GM12878 (cell line): Measurements from ENCODE around the gene KCNQ1. TPM values are rescaled to one million over a fixed set of nuclear protein-coding genes. Genes with fewer than 3 reads are reported as not detected.
A peak's percentile ranks its signal among the peaks of the same experiment; 100 is the strongest.

Source experiments
- ATAC-seq: fragments of 200-7000 bp; cut with Tn5 transposase; 3 replicates; pipeline ENCODE4 v1.9.1; 2020; ENCODE audit warnings: mild to moderate bottlenecking, moderate library complexity
- BruUV-seq: library from RNA; stranded (reverse); fragments of 400-500 nt; replicated peaks from 2 replicates; lab custom pipeline; 2021; lab: Mats Ljungman, UMichigan
- CTCF ChIA-PET: fragments of 300-600 bp; sonication (Branson Sonifier 250); formaldehyde crosslinking; extraction: SDS; loops from one replicate; lab custom pipeline; 2021; ENCODE audit warnings: inconsistent platforms; lab: Yijun Ruan, JAX
- POLR2A ChIA-PET: fragments of 350-600 bp; formaldehyde crosslinking; extraction: SDS; loops from one replicate; lab custom pipeline; 2021; ENCODE audit warnings: inconsistent platforms; lab: Charles Lee
- RAD21 ChIA-PET: fragments of 300-600 bp; sonication (Branson Sonifier 250); formaldehyde crosslinking; loops from one replicate; lab custom pipeline; 2023; ENCODE audit warnings: antibody characterized with exemption; ENCODE audit not compliant: unreplicated experiment; lab: Charles Lee
- SMC1A ChIA-PET: fragments of 300-600 bp; sonication (Branson Sonifier 250); formaldehyde crosslinking; loops from one replicate; lab custom pipeline; 2023; ENCODE audit not compliant: unreplicated experiment, uncharacterized antibody; lab: Charles Lee
- DNase-seq: peaks from one replicate; pipeline ENCODE4 v3.0.0-alpha.2; 2011; ENCODE audit warnings: low read depth, low spot score
- FAIRE-seq: peaks from 3 replicates; lab custom pipeline; 2011; peaks lifted over from hg19 to GRCh38; lab: Jason Lieb, UNC
- H2AFZ ChIP-seq: 2 replicates; pipeline ENCODE4 v1.6.0; 2011; ENCODE audit warnings: low read depth, low read length, control low read depth; ENCODE audit not compliant: control insufficient read depth
- H3K27ac ChIP-seq: 2 replicates; pipeline ENCODE4 v1.5.1; 2011; ENCODE audit warnings: control low read depth; ENCODE audit not compliant: control insufficient read depth, insufficient read depth
- H3K27me3 ChIP-seq, 2 experiments: replicated peaks in 1 of 2; 2 replicates each; pipeline versions ENCODE4 v1.6.0 to v1.6.1; 2011; ENCODE audit warnings: low read length in 1 of 2; ENCODE audit not compliant: control insufficient read depth in 2 of 2, insufficient read depth in 2 of 2
- H3K36me3 ChIP-seq, 2 experiments: 2 replicates each; pipeline ENCODE4 v1.5.1; 2011; ENCODE audit warnings: low read length in 1 of 2; ENCODE audit not compliant: control insufficient read depth in 2 of 2, insufficient read depth in 2 of 2
- H3K4me1 ChIP-seq: 2 replicates; pipeline ENCODE4 v1.6.1; 2011; ENCODE audit warnings: mild to moderate bottlenecking, low read length, moderate library complexity, mixed read lengths; ENCODE audit not compliant: control insufficient read depth, insufficient read depth
- H3K4me2 ChIP-seq: 2 replicates; pipeline ENCODE4 v1.6.0; 2011; ENCODE audit warnings: control low read depth; ENCODE audit not compliant: control insufficient read depth, insufficient read depth
- H3K4me3 ChIP-seq: fragments of 200-600 bp; sonication (generic); 2 replicates; pipeline ENCODE4 v1.5.1; 2016
- H3K79me2 ChIP-seq: 2 replicates; pipeline ENCODE4 v1.6.0; 2011; ENCODE audit warnings: low read length; ENCODE audit not compliant: control insufficient read depth, insufficient read depth
- H3K9ac ChIP-seq: 2 replicates; pipeline ENCODE4 v1.8.0; 2011; ENCODE audit warnings: low read length, control low read depth, mixed read lengths; ENCODE audit not compliant: control insufficient read depth, insufficient read depth
- H3K9me3 ChIP-seq: replicated peaks from 3 replicates; pipeline ENCODE4 v1.5.1; 2011; ENCODE audit warnings: mild to moderate bottlenecking, low read length; ENCODE audit not compliant: control insufficient read depth, insufficient read depth
- H4K20me1 ChIP-seq: 2 replicates; pipeline ENCODE4 v1.6.0; 2011; ENCODE audit not compliant: control insufficient read depth, insufficient read depth
- ASH2L ChIP-seq: fragments of 300-600, 200-600 bp; sonication (generic); IDR thresholded peaks from 2 replicates; pipeline ENCODE4 v1.6.1; 2017; ENCODE audit warnings: low read depth, mild to moderate bottlenecking, borderline replicate concordance
- CHD1 ChIP-seq: IDR thresholded peaks from 2 replicates; pipeline ENCODE4 v1.6.1; 2012; ENCODE audit warnings: low read depth, low read length, improper control_type of control experiment
- HDGF ChIP-seq: fragments of 450-650 bp; IDR thresholded peaks from 2 replicates; pipeline ENCODE4 v1.6.1; 2016; ENCODE audit warnings: antibody characterized with exemption
- RUNX3 ChIP-seq: IDR thresholded peaks from 2 replicates; pipeline ENCODE4 v1.6.1; 2012; ENCODE audit warnings: low read length, inconsistent platforms
- TBL1XR1 ChIP-seq: IDR thresholded peaks from 2 replicates; pipeline ENCODE4 v1.6.1; 2012; ENCODE audit warnings: low read depth, low read length, improper control_type of control experiment
- WGBS: methylation state at CpG from one replicate; pipeline ENCODE4 v1.1.6; 2016; ENCODE audit warnings: low lambda C conversion rate; ENCODE audit not compliant: insufficient replicate concordance, insufficient coverage; ENCODE audit errors: missing lambda C conversion rate; 5-methylcytosine and 5-hydroxymethylcytosine counted together
- in situ Hi-C: fragments of 300-500 bp; cut with MboI; formaldehyde crosslinking; loops from 9 replicates; pipeline ENCODE4 v1.14.3; 2018; ENCODE audit warnings: mixed read lengths
- intact Hi-C: fragments of 100-400 bp; cut with micrococcal nuclease; formaldehyde crosslinking; loops from one replicate; pipeline ENCODE4 v1.14.2; 2022; ENCODE audit not compliant: unreplicated experiment
- polyA plus RNA-seq, 11 experiments: library from polyadenylated mRNA; depleted of rRNA in 4 of 11; unstranded in 6 of 11; stranded (reverse) in 5 of 11; fragments of >200 nt; fragmentation: Nextera tagmentation in 4 of 11; fragmentation: Illumina TruSeq in 1 of 11; extraction: Ambion mirVana in 4 of 11; extraction: Trizol in 1 of 11; gene quantifications; 1 replicate in 1 of 11; 2 replicates in 10 of 11; pipeline versions ENCODE4 v1.2.1 to v1.2.3, GENCODE V29; 2011 to 2016; ENCODE audit warnings: inconsistent platforms in 2 of 11, missing spikeins in 2 of 11, low read depth in 1 of 11
- total RNA-seq, 4 experiments: library from RNA; depleted of rRNA in 3 of 4; stranded (reverse); fragments of >200 nt in 3 of 4; fragmentation: Illumina TruSeq in 1 of 4; extraction: Trizol in 1 of 4; gene quantifications; 2 replicates each; pipeline versions ENCODE4 v1.2.1 to v1.2.3, GENCODE V29; 2013 to 2021
- TF ChIP-seq, protein P1 (sequence below): fragments of 450-650 bp; IDR thresholded peaks from 2 replicates; pipeline ENCODE4 v1.6.1; 2016; ENCODE audit warnings: mild to moderate bottlenecking, moderate library complexity, borderline replicate concordance
- TF ChIP-seq, protein P2 (sequence below): fragments of 450-650 bp; conservative IDR thresholded peaks from 2 replicates; pipeline ENCODE4 v1.6.1; 2017; ENCODE audit warnings: mild to moderate bottlenecking, moderate library complexity
- TF ChIP-seq, protein P3 (sequence below): fragments of 450-650 bp; formaldehyde crosslinking; IDR thresholded peaks from 2 replicates; pipeline ENCODE4 v1.4.0; 2020; ENCODE audit warnings: mild to moderate bottlenecking, moderate library complexity

Gene KCNQ1
- total and polyA plus RNA-seq, 10 of the 15 experiments (the other 5 are each of a cell fraction or from before 2014, with no cell fraction given) = 0.03 to 0.15 (median 0.12) TPM; not detected in 7

DNA sequence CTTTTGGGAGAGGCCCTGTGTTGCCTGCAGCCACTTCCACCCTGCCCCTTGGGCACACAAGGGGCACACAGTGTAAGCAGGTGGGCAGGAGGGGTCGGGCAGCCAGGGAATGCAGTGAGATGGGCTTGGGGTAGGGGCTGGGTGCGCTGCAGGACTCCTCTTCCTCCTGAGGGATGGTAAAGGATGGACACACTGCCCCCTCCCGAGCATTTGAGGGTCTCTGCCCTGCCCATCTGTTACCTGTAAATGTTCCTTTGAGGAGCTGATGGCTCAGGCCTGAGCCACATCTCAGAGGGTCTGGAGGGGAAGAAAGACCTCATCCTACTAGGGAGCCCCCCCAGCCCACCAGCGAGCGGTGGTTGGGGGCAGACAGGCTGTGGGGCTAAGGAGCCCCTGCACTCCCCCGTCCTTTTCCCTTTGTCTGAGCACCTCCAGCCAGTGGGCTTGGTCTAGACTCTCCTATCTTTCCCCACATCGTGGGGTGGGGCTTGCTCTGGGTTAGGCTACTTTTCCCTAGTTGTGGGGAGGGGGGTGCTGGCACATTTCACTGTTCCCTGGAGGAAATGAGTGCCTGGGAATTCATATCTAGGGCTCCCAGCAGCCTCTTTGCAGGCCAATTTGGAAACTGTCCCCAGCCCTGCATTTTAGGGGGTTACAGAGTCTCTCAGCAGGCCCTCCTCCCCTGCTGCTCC, 46.0 kb upstream of the KCNQ1 start (continued):
- TF ChIP-seq, protein P1, sequence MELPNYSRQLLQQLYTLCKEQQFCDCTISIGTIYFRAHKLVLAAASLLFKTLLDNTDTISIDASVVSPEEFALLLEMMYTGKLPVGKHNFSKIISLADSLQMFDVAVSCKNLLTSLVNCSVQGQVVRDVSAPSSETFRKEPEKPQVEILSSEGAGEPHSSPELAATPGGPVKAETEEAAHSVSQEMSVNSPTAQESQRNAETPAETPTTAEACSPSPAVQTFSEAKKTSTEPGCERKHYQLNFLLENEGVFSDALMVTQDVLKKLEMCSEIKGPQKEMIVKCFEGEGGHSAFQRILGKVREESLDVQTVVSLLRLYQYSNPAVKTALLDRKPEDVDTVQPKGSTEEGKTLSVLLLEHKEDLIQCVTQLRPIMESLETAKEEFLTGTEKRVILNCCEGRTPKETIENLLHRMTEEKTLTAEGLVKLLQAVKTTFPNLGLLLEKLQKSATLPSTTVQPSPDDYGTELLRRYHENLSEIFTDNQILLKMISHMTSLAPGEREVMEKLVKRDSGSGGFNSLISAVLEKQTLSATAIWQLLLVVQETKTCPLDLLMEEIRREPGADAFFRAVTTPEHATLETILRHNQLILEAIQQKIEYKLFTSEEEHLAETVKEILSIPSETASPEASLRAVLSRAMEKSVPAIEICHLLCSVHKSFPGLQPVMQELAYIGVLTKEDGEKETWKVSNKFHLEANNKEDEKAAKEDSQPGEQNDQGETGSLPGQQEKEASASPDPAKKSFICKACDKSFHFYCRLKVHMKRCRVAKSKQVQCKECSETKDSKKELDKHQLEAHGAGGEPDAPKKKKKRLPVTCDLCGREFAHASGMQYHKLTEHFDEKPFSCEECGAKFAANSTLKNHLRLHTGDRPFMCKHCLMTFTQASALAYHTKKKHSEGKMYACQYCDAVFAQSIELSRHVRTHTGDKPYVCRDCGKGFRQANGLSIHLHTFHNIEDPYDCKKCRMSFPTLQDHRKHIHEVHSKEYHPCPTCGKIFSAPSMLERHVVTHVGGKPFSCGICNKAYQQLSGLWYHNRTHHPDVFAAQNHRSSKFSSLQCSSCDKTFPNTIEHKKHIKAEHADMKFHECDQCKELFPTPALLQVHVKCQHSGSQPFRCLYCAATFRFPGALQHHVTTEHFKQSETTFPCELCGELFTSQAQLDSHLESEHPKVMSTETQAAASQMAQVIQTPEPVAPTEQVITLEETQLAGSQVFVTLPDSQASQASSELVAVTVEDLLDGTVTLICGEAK = no peak
- no peak for TF ChIP-seq ASH2L

DNA sequence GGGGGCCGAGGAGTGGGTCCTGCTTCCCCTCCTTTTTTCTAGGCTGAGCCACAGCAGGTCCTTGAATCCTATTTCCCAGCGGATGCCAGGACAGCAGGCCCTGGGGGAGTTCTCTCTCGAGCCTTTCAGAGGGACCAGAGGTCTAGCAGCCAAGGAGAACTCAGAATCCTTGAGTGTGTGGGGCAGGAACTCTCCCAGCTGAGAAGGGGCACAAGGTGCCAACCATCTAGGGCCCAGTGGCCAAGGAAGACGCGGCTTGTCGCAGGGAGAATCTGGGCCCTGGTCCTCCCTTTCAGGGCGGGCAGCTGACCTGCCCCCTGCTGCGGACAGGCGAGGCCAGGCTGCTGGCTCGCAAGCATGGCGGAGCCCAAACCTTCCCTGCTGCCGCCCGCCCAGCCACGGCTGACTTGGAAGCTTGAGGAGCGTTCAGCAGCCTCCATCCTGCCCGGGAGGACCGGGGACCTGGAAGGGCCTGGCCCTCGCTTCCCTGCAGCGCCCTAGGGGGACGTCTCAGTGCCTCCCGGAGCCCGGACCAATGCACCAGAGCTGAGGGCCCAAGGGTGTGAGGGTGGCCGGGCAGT, 45.2 kb upstream of the KCNQ1 start:
- WGBS = 6% methylated on average over 20 of the region's 23 CpGs
- ChIA-PET POLR2A (interaction anchor here (0.5 to 3.4 kb wide), 3 partner anchors 12 to 94 kb away, joined by 4 to 33 read pairs (median 10); no protein-coding TSS in a partner anchor), CTCF (interaction anchor here (1.0 to 5.1 kb wide), 7 partner anchors 12 to 132 kb away, joined by 3 to 37 read pairs (median 7); no protein-coding TSS in a partner anchor), RAD21 (interaction anchor here (3.1 to 3.5 kb wide), 2 partner anchors 12 to 94 kb away, joined by 15 to 18 read pairs; no protein-coding TSS in a partner anchor), SMC1A (interaction anchor here (1.6 to 3.4 kb wide), 3 partner anchors 12 to 95 kb away, joined by 6 to 16 read pairs (median 12); no protein-coding TSS in a partner anchor)
- intact Hi-C loops = loop anchor here (5.0 kb wide), 1 partner anchor 547 kb away; the partner anchor contains the start of gene LSP1
- H3K9ac ChIP-seq = peak overlapping the region; percentile 93
- H2AFZ ChIP-seq = peak overlapping the region; percentile 56
- no TSS peak for BruUV-seq
- peaks cover 12% of the 10 kb centered on the region for H3K4me1 ChIP-seq
- in situ Hi-C loops = loop anchor here (25.0 kb wide), 1 partner anchor 1587 kb away; the partner anchor contains the start of genes PIDD1, PNPLA2 and RPLP2
- DNase-seq (no peak), FAIRE-seq (no peak), ATAC-seq (peak; percentile 26)
- peaks cover 24% of the 10 kb centered on the region for H3K79me2 ChIP-seq
- no peaks in the 10 kb centered on the region for H4K20me1 ChIP-seq
- no peaks in the 10 kb centered on the region for H3K27me3 ChIP-seq
- no peaks in the 10 kb centered on the region for H3K9me3 ChIP-seq
- peak overlapping the region; percentile 72 for H3K4me3 ChIP-seq
- H3K27ac ChIP-seq = peak overlapping the region; percentile 89
- H3K36me3 ChIP-seq = peaks cover 5 to 24% of the 10 kb centered on the region in 2 experiments; a peak in 3 of 4 replicates
- H3K4me2 ChIP-seq = peak overlapping the region; percentile 96
- TF ChIP-seq CHD1 (no peak), HDGF (no peak), RUNX3 (no peak), TBL1XR1 (no peak)
- TF ChIP-seq, protein P2, sequence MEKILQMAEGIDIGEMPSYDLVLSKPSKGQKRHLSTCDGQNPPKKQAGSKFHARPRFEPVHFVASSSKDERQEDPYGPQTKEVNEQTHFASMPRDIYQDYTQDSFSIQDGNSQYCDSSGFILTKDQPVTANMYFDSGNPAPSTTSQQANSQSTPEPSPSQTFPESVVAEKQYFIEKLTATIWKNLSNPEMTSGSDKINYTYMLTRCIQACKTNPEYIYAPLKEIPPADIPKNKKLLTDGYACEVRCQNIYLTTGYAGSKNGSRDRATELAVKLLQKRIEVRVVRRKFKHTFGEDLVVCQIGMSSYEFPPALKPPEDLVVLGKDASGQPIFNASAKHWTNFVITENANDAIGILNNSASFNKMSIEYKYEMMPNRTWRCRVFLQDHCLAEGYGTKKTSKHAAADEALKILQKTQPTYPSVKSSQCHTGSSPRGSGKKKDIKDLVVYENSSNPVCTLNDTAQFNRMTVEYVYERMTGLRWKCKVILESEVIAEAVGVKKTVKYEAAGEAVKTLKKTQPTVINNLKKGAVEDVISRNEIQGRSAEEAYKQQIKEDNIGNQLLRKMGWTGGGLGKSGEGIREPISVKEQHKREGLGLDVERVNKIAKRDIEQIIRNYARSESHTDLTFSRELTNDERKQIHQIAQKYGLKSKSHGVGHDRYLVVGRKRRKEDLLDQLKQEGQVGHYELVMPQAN = no peak
- TF ChIP-seq, protein P3, sequence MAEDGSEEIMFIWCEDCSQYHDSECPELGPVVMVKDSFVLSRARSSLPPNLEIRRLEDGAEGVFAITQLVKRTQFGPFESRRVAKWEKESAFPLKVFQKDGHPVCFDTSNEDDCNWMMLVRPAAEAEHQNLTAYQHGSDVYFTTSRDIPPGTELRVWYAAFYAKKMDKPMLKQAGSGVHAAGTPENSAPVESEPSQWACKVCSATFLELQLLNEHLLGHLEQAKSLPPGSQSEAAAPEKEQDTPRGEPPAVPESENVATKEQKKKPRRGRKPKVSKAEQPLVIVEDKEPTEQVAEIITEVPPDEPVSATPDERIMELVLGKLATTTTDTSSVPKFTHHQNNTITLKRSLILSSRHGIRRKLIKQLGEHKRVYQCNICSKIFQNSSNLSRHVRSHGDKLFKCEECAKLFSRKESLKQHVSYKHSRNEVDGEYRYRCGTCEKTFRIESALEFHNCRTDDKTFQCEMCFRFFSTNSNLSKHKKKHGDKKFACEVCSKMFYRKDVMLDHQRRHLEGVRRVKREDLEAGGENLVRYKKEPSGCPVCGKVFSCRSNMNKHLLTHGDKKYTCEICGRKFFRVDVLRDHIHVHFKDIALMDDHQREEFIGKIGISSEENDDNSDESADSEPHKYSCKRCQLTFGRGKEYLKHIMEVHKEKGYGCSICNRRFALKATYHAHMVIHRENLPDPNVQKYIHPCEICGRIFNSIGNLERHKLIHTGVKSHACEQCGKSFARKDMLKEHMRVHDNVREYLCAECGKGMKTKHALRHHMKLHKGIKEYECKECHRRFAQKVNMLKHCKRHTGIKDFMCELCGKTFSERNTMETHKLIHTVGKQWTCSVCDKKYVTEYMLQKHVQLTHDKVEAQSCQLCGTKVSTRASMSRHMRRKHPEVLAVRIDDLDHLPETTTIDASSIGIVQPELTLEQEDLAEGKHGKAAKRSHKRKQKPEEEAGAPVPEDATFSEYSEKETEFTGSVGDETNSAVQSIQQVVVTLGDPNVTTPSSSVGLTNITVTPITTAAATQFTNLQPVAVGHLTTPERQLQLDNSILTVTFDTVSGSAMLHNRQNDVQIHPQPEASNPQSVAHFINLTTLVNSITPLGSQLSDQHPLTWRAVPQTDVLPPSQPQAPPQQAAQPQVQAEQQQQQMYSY (CRISPR knock-in tag) = no peak
